AG09309 (cell line): ENCODE data around the gene BICC1.

Experiments used
- DNase-seq: peaks from one replicate; pipeline ENCODE4 v3.0.0-alpha.2; 2010; ENCODE audit warnings: low read depth
- H3K4me3 ChIP-seq: 2 replicates; pipeline ENCODE4 v1.5.1; 2011; ENCODE audit warnings: mild to moderate bottlenecking, low read depth, low read length, moderate library complexity; ENCODE audit not compliant: control insufficient read depth
- TF ChIP-seq, protein P1 (sequence below): IDR thresholded peaks from 2 replicates; pipeline ENCODE4 v1.5.1; 2011; ENCODE audit warnings: mild to moderate bottlenecking, low read depth, low read length, inconsistent platforms; ENCODE audit not compliant: insufficient read depth, control insufficient read depth; ENCODE audit errors: missing control alignments

The BICC1 gene

GRCh38 chr10:58746474-58747185 is 234.0 kb downstream of the BICC1 start:
- H3K4me3 ChIP-seq, result no peak overlapping the region
- TF ChIP-seq, protein P1, sequence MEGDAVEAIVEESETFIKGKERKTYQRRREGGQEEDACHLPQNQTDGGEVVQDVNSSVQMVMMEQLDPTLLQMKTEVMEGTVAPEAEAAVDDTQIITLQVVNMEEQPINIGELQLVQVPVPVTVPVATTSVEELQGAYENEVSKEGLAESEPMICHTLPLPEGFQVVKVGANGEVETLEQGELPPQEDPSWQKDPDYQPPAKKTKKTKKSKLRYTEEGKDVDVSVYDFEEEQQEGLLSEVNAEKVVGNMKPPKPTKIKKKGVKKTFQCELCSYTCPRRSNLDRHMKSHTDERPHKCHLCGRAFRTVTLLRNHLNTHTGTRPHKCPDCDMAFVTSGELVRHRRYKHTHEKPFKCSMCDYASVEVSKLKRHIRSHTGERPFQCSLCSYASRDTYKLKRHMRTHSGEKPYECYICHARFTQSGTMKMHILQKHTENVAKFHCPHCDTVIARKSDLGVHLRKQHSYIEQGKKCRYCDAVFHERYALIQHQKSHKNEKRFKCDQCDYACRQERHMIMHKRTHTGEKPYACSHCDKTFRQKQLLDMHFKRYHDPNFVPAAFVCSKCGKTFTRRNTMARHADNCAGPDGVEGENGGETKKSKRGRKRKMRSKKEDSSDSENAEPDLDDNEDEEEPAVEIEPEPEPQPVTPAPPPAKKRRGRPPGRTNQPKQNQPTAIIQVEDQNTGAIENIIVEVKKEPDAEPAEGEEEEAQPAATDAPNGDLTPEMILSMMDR, result no peak

DNA sequence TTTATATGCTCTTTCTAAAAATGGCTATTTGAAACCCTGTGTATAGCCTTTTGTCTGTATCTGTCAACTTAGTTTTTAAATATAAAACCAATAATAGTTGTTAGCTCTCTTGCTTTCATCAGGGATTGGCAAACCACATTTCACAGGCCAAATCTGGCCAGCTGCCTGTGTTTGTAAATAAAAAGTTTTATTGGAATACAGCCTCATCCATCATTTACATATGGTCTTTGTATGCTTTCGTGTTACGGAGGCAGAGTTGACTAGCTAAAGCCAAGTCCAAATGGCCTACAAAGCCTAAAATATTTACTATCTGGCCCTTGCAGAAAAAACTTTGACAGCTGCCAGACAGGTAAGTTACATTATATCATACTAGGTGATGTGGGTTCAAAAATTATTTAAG is 235.0 kb downstream of the BICC1 start:
- no peak for DNase-seq
- no peak overlapping the region for H3K4me3 ChIP-seq
- TF ChIP-seq, protein P1, result no peak

More at GRCh38 chr10:58746474-58747185, 234.0 kb downstream of the BICC1 start:
- no peak for DNase-seq

DNA sequence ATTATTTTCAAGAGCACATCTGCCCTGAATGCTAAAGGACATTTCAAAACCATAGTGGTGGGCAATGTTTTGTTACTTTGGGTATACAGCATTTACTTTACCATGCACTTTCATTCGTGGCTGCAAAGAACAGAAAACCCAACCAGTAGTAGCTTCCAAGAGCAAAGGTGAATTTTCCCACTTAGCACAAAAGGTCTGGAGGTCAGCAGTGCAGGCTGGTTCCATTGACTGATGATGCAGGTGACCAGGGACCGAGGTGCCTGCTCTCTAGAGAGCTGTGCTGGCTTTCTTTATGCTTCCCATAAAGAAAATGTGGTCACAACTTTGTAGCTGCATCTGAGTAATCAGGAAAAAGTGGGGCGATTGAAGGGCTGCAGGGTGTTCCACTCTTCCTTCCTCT is 240.0 kb downstream of the BICC1 start:
- TF ChIP-seq, protein P1, result no peak
- H3K4me3 ChIP-seq, result no peak overlapping the region
- DNase-seq, result no peak

GRCh38 chr10:58753425-58753824 is 240.8 kb downstream of the BICC1 start:
- no peak overlapping the region for H3K4me3 ChIP-seq
- DNase-seq, result no peak
- TF ChIP-seq, protein P1, result no peak

GRCh38 chr10:58754469-58755339 is 242.0 kb downstream of the BICC1 start:
- H3K4me3 ChIP-seq, result no peak overlapping the region
- DNase-seq, result no peak
- TF ChIP-seq, protein P1, result no peak

GRCh38 chr10:58755340-58755610 is 242.6 kb downstream of the BICC1 start:
- H3K4me3 ChIP-seq, result no peak overlapping the region
- no peak for DNase-seq
- TF ChIP-seq, protein P1, result no peak
